B cell (primary cell): ENCODE results near the gene SYMPK.

Experiments used
- CTCF ChIP-seq: fragments of 200-600 bp; IDR thresholded peaks from one replicate; pipeline ENCODE4 v1.8.0; 2022; ENCODE audit warnings: antibody characterized with exemption, mild to moderate bottlenecking
- EZH2 ChIP-seq: IDR thresholded peaks from 2 replicates; pipeline ENCODE4 v1.6.1; 2012; ENCODE audit warnings: borderline replicate concordance, low read depth, mild to moderate bottlenecking, moderate library complexity, low read length; ENCODE audit not compliant: insufficient read depth, poor library complexity, severe bottlenecking

DNA sequence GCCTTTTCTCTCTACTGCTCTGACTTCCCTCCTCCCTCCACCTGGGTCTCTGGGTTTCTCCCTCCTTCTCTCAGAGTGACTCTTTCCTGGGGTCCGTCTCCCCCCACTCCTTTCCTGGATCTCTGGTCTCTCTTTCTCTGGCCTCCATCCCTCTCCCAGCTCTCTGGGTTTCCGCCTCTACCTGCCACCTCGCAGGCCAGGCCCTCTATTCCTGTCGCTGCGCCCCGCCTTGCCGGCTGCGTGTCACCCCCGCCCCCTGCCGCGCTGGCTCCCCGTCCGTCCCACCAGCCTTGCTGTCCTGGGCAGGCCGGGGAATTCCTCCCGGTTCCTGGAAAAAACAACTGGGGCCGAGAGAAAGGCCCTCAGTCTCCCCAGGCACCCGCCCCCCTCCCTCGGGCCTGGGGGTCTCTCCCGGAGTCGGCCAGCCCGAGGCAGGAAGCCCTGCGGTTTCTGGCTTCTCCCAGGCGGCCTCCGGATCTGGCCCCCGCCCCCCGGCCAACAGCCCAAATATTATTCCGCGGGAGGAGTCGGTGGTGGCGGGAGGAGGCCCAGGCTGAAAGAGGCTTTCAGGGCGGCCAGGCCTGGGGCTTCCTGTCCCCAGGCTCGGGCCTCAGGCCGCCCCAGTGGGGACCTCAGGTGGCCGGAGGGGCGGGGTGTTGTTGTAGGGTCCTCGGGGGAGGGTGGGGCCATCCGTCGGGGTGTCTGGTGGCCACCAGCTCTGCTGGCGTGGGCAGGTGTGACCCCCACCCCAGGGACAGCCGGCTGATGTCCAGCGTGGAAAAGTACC lies 13.7 kb upstream of the SYMPK start:
- TF ChIP-seq CTCF (no peak), EZH2 (no peak)
